Measurements from ENCODE around the gene RNF114. TPM values are rescaled to one million over a fixed set of nuclear protein-coding genes. Genes with fewer than 3 reads are reported as not detected.
"Not testable (repeated sequence)": the region's sequence is repeated elsewhere in the genome, so short reads cannot be mapped to it uniquely, and the experiment has no call there.

Gene RNF114
- total RNA-seq, 1 donor from 2014 or later: 46.8 TPM

DNA sequence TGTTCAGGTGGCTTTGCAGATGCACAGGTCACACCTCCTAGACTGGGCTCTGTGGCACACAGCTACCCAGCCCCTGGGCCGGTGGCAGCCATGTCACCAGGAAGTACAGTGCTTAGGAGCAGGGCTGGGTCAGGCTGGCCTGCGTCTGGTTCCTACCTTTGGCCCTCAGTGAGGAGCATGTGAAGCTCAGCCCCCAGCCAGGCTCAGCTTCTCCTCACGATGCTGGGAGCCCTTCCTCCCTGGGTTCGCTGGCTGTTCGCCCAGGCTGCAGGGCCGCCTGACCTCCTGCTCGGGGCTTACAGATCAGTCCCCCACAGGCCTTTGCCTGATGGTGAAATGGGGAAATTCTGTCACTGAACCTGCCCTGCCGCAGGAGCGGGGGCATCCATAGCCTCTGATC, 43.9 kb upstream of the RNF114 start:
- H3K27ac Mint-ChIP-seq (ENCODE audit: unreplicated experiment): no peak overlapping the region
- peaks cover 9% of the 10 kb centered on the region for H3K27me3 Mint-ChIP-seq (ENCODE audit: unreplicated experiment)
- TF ChIP-seq, protein P1, sequence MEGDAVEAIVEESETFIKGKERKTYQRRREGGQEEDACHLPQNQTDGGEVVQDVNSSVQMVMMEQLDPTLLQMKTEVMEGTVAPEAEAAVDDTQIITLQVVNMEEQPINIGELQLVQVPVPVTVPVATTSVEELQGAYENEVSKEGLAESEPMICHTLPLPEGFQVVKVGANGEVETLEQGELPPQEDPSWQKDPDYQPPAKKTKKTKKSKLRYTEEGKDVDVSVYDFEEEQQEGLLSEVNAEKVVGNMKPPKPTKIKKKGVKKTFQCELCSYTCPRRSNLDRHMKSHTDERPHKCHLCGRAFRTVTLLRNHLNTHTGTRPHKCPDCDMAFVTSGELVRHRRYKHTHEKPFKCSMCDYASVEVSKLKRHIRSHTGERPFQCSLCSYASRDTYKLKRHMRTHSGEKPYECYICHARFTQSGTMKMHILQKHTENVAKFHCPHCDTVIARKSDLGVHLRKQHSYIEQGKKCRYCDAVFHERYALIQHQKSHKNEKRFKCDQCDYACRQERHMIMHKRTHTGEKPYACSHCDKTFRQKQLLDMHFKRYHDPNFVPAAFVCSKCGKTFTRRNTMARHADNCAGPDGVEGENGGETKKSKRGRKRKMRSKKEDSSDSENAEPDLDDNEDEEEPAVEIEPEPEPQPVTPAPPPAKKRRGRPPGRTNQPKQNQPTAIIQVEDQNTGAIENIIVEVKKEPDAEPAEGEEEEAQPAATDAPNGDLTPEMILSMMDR (IDR thresholded peaks at IDR 0.05; ENCODE audit: unreplicated experiment): no peak
- peaks cover 4% of the 10 kb centered on the region for H3K36me3 Mint-ChIP-seq (ENCODE audit: low read depth, unreplicated experiment)
- no peak for DNase-seq (ENCODE audit: low spot score)
- H3K4me3 Mint-ChIP-seq (ENCODE audit: unreplicated experiment): no peak overlapping the region
- H3K4me1 Mint-ChIP-seq (ENCODE audit: unreplicated experiment): peaks cover 20% of the 10 kb centered on the region
- H3K9me3 Mint-ChIP-seq (ENCODE audit: unreplicated experiment): no peaks in the 10 kb centered on the region

DNA sequence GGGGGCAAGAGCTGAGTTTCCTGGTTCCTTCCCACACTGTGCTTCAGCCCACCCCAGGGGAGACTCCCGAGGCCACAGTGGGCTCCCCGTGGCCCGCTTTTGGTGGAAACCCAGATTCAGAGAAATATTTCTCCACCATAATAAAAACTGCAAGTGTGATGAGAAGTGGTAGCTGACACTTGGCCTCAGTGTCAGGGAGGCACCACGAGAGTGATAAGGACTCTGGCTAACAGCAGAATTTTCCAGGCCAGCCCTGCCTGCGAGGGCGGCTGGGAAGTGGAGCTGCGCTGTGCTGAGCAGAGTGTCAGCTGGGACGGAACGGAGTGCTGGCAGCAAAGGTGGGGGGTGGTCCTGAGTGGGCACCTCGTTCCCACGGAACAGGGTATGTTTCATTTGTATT, 43.4 kb upstream of the RNF114 start:
- Mint-ChIP-seq H3K27ac (ENCODE audit: unreplicated experiment) (no peak overlapping the region), H3K36me3 (ENCODE audit: low read depth, unreplicated experiment) (no peaks in the 10 kb centered on the region), H3K27me3 (ENCODE audit: unreplicated experiment) (peaks cover 9% of the 10 kb centered on the region), H3K4me3 (ENCODE audit: unreplicated experiment) (no peak overlapping the region), H3K4me1 (ENCODE audit: unreplicated experiment) (peaks cover 16% of the 10 kb centered on the region), H3K9me3 (ENCODE audit: unreplicated experiment) (no peaks in the 10 kb centered on the region)
- no peak for DNase-seq (ENCODE audit: low spot score)
- TF ChIP-seq, protein P1 (IDR thresholded peaks at IDR 0.05; ENCODE audit: unreplicated experiment): no peak

DNA sequence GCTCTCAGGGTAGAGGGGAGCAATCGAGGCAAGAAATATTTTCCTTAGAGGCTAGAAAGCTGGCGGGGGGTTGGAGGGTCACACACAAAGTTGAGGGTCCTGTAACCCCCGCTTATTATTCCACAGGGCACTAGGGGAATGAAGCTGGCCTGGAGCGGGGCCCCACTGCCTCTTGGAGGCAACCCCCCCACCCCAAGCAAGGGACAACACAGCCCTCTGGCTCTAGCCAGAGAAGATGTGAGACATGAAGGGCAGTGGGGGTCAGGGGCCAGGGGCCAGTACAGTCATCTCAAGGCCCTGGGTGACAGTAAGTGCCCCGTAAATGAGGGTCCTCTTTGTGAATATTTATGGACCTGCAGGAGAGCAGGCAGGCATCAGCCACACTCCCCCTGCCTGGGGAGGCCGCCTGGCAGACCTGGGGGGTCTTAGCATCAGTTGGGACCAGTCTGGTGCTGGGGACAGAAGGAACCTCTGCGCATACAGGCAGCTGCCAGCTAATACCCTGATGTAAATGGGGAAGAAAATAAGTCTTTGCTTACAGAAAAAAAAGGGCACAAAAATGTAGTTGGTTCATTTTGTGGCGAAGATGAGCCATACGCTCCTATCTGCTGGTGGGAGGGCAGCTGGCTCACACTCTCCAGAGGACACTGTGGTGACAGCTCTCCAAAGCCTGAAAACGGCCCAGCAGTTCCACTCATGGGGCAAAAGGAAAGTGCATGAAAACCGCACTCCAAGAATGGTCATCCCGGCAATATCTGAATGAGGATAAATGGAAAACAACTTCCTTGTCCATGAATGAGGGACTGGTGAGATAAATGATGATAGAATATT, 42.7 kb upstream of the RNF114 start:
- Mint-ChIP-seq H3K4me1 (ENCODE audit: unreplicated experiment) (peaks cover 13% of the 10 kb centered on the region), H3K4me3 (ENCODE audit: unreplicated experiment) (no peak overlapping the region), H3K27ac (ENCODE audit: unreplicated experiment) (no peak overlapping the region), H3K27me3 (ENCODE audit: unreplicated experiment) (peaks cover 9% of the 10 kb centered on the region), H3K36me3 (ENCODE audit: low read depth, unreplicated experiment) (no peaks in the 10 kb centered on the region), H3K9me3 (ENCODE audit: unreplicated experiment) (no peaks in the 10 kb centered on the region)
- TF ChIP-seq, protein P1 (IDR thresholded peaks at IDR 0.05; ENCODE audit: unreplicated experiment): no peak
- DNase-seq (ENCODE audit: low spot score): no peak

DNA sequence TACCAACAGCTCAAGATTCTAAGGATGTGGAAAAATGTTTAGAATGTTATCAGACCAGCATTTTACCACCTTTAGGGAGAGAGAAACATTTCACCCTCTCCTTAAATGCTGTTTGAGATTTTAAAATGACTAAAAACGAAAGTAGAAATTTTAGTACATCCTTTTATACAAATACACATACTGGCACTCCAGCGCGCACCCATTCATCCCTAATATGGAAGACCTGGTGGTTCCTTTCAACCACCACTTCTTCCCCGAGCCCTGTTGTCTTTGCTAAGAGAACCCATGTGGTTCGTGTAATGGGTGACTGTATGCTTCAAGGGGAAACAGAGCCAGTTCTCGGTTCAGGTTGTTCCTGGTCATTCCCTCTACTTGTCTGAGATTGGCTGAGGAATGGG, 42.1 kb upstream of the RNF114 start:
- DNase-seq (ENCODE audit: low spot score): no peak
- Mint-ChIP-seq H3K27ac (ENCODE audit: unreplicated experiment) (no peak overlapping the region), H3K27me3 (ENCODE audit: unreplicated experiment) (peaks cover 6% of the 10 kb centered on the region), H3K9me3 (ENCODE audit: unreplicated experiment) (no peaks in the 10 kb centered on the region), H3K4me1 (ENCODE audit: unreplicated experiment) (peaks cover 12% of the 10 kb centered on the region), H3K36me3 (ENCODE audit: low read depth, unreplicated experiment) (no peaks in the 10 kb centered on the region), H3K4me3 (ENCODE audit: unreplicated experiment) (no peak overlapping the region)
- TF ChIP-seq, protein P1 (IDR thresholded peaks at IDR 0.05; ENCODE audit: unreplicated experiment): no peak

DNA sequence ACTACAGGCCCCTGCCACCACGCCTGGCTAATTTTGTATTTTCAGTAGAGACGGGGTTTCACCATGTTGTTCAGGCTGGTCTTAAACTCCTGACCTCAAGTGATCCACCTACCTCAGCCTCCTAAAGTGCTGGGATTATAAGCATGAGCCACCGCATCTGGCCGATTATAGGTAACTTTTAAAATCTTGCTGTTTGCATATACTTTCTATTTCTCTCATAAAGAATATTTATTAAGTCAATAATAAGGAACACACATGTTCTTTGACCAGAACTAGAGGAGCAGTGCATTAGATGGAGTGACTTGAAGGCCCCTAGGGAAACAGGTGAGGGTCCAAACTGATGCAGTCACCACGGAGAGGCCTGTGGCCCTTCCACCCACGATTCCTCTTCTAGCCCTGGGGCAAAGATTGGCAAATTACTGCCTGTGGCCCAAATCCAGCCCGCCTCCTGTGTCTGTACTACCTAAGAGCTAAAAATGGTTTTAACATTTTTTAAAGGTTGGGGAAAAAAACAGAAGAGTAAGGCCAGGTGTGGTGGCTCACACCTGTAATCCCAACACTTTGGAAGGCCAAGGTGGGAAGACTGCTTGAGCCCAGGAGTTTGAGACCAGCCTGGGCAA, 40.6 kb upstream of the RNF114 start:
- not testable (repeated sequence) for H3K4me1 Mint-ChIP-seq (ENCODE audit: unreplicated experiment); H3K36me3 Mint-ChIP-seq (ENCODE audit: low read depth, unreplicated experiment); DNase-seq (ENCODE audit: low spot score); H3K27ac Mint-ChIP-seq (ENCODE audit: unreplicated experiment); H3K4me3 Mint-ChIP-seq (ENCODE audit: unreplicated experiment); H3K9me3 Mint-ChIP-seq (ENCODE audit: unreplicated experiment); H3K27me3 Mint-ChIP-seq (ENCODE audit: unreplicated experiment)
